Posterior vena cava (tissue), 2 donors: ENCODE results near the gene IMPG2. TPM values are rescaled to one million over a fixed set of nuclear protein-coding genes. Genes with fewer than 3 reads are reported as not detected.

Experiments
- DNase-seq: peaks from one replicate; pipeline ENCODE4 v3.0.0-alpha.2; 2020; ENCODE audit warnings: low spot score
- intact Hi-C, 2 donors: fragments of 100-400 bp; cut with DNase I; formaldehyde crosslinking; loops; one replicate each; pipeline versions ENCODE4 v1.14.1 to v1.14.2; 2022 to 2023
- total RNA-seq, 2 donors: library from RNA; stranded (reverse); fragmentation: NEBNext Ultra II Directional; extraction: Animal tissue kit (Norgen Biotek cat#: 25700); gene quantifications; one replicate each; pipeline ENCODE4 v1.2.1, GENCODE V29; 2021
- donor health status: DM: yes; HTN: yes; CAD: no.
- donor health status: DM: yes; HTN: yes; CAD: no.

Gene IMPG2
- total RNA-seq, 2 donors from 2014 or later: 0.38 to 0.65 TPM

GRCh38 chr3:101200461-101200860 lies 119.9 kb downstream of the IMPG2 start:
- DNase-seq: no peak
- intact Hi-C loops: no loop called here

- DNase-seq: no peak
Measured at GRCh38 chr3:101195951-101196713, 124.2 kb downstream of the IMPG2 start.

GRCh38 chr3:101194392-101194791 lies 126.0 kb downstream of the IMPG2 start:
- no peak for DNase-seq
- intact Hi-C loops: loop anchor here (5.0 to 10.0 kb wide), 2 partner anchors 300 to 1487 kb away; no protein-coding TSS in a partner anchor

More at GRCh38 chr3:101195951-101196713, 124.2 kb downstream of the IMPG2 start:
- intact Hi-C loops: loop anchor here in 1 of 2 donors (10.0 kb wide), 1 partner anchor 301 kb away; no protein-coding TSS in a partner anchor

GRCh38 chr3:101193957-101194356 lies 126.4 kb downstream of the IMPG2 start:
- no peak for DNase-seq
- intact Hi-C loops: loop anchor here (5.0 to 10.0 kb wide), 2 partner anchors 299 to 1487 kb away; no protein-coding TSS in a partner anchor

GRCh38 chr3:101189796-101190195 lies 130.6 kb downstream of the IMPG2 start:
- DNase-seq: no peak
- intact Hi-C loops: loop anchor here (5.0 to 10.0 kb wide), 2 partner anchors 295 to 1482 kb away; no protein-coding TSS in a partner anchor

GRCh38 chr3:101189176-101189575 lies 131.2 kb downstream of the IMPG2 start:
- intact Hi-C loops: no loop called here
- DNase-seq: no peak

GRCh38 chr3:101185341-101185740 lies 135.0 kb downstream of the IMPG2 start:
- no peak for DNase-seq
- intact Hi-C loops: no loop called here

GRCh38 chr3:101184111-101184510 lies 136.3 kb downstream of the IMPG2 start:
- DNase-seq: no peak
- intact Hi-C loops: no loop called here

- intact Hi-C loops: loop anchor here in 1 of 2 donors (1.0 kb wide), 1 partner anchor 12 kb away; no protein-coding TSS in a partner anchor
- DNase-seq: no peak
Measured at GRCh38 chr3:101183151-101183550, 137.2 kb downstream of the IMPG2 start.

GRCh38 chr3:101182734-101183133 lies 137.6 kb downstream of the IMPG2 start:
- no peak for DNase-seq
- intact Hi-C loops: loop anchor here in 1 of 2 donors (1.0 kb wide), 1 partner anchor 11 kb away; no protein-coding TSS in a partner anchor

GRCh38 chr3:101181801-101182200 lies 138.6 kb downstream of the IMPG2 start:
- intact Hi-C loops: no loop called here
- DNase-seq: no peak

- peak; percentile 78 for DNase-seq
- intact Hi-C loops: no loop called here
Measured at GRCh38 chr3:101179637-101180036, 140.7 kb downstream of the IMPG2 start.

- intact Hi-C loops: no loop called here
- no peak for DNase-seq
Measured at GRCh38 chr3:101177577-101177976, 142.8 kb downstream of the IMPG2 start.

Other genes with a start within 250 kb of the IMPG2 start
- 10 to 100 TPM; 17.0 to 20.0 TPM for gene SENP7, start 192.6 kb upstream of the IMPG2 start, total RNA-seq
- gene TRMT10C, start 241.3 kb upstream of the IMPG2 start, total RNA-seq: 10 to 100 TPM; 14.6 to 15.2 TPM